Bone marrow (tissue), 2 donors: ENCODE measurements around the gene LRCH1.

ENCODE experiments used
- DNase-seq, 2 donors: peaks; one replicate each; lab custom pipeline; 2025; lab: John Stamatoyannopoulos, UW

The LRCH1 gene

GRCh38 chr13:46801858-46802257 is 248.9 kb downstream of the LRCH1 start:
- no peak for DNase-seq
